Activated CD4-positive, CD25-positive, alpha-beta regulatory T cell treated with anti-CD3 and anti-CD28 coated beads, Interleukin-2, amount 50 U/mL, for 16 hours (primary cell): ENCODE results near the gene APLP2.
A peak's percentile ranks its signal among the peaks of the same experiment; 100 is the strongest.
"Not testable (repeated sequence)": the region's sequence is repeated elsewhere in the genome, so short reads cannot be mapped to it uniquely, and the experiment has no call there.

Experiments used
- DNase-seq: peaks from one replicate; pipeline ENCODE4 v3.0.0-alpha.2; 2020; ENCODE audit warnings: low read depth, low spot score

APLP2 gene

GRCh38 chr11:130069659-130070108, at the start of gene APLP2:
TSS of gene APLP2 (plus strand) at chr11:130069894. CDS start at chr11:130069978, 84 bp downstream.
- peak; percentile 96 for DNase-seq

GRCh38 chr11:130020323-130020722, 49.4 kb upstream of the APLP2 start:
- no peak for DNase-seq

DNA sequence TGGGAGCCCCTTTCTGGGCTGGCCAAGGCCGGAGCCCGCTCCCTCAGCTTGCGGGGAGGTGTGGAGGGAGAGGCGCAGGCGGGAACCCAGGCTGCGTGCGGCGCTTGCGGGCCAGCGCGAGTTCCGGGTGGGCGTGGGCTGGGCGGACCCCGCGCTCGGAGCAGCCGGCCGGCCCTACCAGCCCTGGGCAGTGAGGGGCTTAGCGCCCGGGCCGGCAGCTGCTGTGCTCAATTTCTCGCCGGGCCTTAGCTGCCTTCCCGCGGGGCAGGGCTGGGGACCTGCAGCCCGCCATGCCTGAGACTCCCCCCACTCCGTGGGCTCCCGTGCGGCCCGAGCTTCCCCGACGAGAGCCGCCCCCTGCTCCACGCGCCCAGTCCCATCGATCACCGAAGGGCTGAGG, 48.1 kb upstream of the APLP2 start:
- DNase-seq = not testable (repeated sequence)

DNA sequence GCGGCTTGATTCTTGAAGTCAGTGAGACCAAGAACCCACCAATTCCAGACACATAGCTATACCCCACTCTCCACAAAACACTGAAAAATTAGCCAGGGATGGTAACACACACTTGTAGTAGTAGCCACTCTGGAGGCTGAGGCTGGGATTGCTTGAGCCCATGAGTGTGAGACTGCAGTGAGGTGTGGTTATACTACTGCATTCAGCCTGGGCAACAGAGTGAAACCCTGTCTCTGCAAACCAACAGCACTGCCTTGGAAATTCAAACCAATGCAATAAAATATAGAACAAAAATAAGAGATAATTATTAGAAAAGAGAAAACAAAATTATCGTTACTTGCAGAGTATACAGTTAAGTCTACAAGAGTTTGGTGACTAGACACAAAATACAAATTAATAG, 46.9 kb upstream of the APLP2 start:
- no peak for DNase-seq

- no peak for DNase-seq
Observed at GRCh38 chr11:130023204-130023603, 46.5 kb upstream of the APLP2 start.

DNA sequence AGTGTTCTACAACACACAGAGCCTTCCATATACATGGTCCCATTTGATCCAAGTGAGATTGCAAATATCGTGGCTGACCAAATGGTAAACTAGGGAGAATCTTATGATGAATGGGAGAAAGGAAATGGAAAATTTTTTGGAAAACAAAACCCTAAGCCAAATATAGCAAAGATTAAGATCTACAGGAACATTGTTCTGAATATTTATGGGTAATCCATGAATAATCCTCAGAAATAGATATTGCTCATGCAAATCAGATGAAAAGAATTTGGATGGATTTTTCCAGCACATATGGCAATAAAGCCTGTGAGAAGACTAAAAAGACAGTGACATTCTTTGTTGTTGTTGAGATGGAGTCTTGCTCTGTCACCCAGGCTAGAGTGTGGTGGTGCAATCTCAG, 45.3 kb upstream of the APLP2 start:
- DNase-seq = no peak

DNA sequence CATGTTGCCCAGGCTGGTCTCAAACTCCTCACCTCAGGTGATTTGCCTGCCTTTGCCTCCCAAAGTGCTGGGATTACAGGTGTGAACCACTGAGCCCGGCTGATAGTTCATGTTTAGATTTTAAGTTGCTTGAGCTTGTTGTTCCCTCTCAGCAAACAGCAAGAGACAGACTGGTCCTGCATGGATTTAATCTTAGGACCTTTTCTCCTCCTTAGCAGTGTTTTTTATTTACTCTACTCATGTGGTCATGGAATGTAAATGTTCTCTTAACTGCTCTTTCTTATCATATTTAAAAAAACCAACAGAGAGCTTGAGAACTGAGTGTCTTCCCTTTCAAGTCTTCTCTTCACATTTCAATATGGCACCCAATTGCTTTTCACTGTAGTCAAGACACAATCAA, 44.3 kb upstream of the APLP2 start:
- no peak for DNase-seq

- DNase-seq = no peak
Observed at GRCh38 chr11:130029137-130029536, 40.6 kb upstream of the APLP2 start.

GRCh38 chr11:130031056-130031455, 38.6 kb upstream of the APLP2 start:
- DNase-seq = no peak

DNA sequence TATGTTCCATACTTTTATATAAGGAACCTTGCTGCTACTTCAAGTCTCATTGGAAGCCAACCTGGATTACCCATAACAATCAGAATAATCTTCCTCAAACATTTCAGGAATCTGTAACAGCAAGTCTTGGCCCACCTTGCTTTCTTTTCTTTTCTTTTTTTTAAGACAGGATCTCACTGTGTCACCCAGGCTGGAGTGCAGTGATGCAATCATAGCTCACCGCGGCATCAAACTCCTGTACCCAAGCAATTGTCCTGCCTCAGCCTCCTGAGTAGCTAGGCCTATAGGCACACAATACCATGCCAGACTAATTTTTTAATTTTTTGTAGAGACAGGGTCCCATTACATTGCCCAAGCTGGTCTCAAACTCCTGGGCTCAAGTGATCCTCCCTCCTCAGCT, 37.7 kb upstream of the APLP2 start:
- DNase-seq = no peak

GRCh38 chr11:130032931-130033330, 36.8 kb upstream of the APLP2 start:
- DNase-seq = no peak

GRCh38 chr11:130034236-130034635, 35.5 kb upstream of the APLP2 start:
- DNase-seq = no peak

- DNase-seq = no peak
Observed at GRCh38 chr11:130037058-130037457, 32.6 kb upstream of the APLP2 start.

DNA sequence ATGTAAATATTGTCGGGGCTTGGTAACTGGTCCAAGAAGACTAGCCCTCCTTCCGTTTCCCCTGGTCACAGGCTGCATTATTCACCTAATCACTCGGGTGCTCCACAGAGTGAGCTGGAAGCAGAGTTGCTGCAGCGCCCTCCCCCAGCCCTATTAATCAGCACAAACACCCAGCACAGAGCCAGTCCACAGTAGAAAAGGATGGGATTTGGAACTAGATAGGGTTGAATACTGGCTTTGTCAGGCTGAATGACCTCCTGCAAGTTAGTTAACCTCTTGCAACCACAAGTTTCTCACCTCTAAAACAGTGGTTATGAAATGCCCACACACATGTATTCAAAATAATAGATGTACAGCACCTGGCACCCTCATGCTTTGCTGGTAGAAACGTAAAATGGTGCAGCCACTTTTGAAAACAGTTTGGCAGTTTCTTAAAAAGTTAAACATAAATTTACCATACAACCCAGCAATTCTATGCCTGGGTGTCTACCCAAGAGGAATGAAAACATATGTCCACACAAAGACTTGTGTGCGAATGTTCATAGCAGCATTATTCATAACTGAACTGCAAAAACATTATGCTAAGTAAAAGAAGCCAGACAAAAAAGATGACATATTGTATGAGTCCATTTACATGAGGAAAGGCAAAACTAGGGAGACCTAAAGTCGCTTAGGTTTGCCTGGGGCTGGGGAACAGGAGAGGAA, 31.7 kb upstream of the APLP2 start:
- no peak for DNase-seq

- DNase-seq = no peak
Observed at GRCh38 chr11:130040281-130040940, 29.3 kb upstream of the APLP2 start.

GRCh38 chr11:130042093-130042591, 27.6 kb upstream of the APLP2 start:
- no peak for DNase-seq

DNA sequence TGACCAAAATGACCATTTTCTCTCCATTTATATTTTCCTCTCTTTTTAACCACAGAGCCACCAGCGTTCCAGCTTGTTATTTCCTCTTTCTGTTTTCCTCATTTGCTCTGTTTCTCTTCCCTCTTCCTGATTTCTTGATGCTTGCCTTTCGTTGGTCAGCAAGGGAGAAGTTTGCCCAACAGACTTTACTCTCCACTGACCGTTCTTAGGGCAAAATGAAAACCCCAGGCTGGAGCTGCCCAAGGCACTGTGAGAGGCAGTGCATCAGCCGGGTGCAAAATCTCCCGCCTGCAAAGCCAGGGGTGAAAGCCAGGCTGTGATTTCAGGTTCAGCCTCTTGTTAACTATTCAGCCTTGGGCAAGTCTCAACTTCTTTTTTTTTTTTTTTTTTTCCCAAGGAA, 26.1 kb upstream of the APLP2 start:
- DNase-seq = no peak

DNA sequence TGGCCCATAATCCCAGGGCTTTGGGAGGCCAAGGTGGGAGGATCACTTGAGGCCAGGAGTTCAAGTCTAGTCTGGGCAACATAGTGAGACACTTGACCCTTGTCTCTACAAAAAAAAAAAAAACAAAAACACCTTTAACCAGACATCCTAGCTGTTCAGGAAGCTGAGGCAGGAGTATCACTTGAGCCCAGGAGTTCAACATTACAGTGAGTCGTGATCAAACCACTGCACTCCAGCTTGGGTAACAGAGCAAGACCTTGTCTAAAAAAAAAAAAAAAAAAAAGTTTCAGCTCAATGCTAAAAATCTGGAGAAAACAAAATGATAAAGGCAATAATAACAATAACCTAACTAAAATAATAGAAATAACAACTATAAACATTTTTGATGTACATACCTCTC, 22.6 kb upstream of the APLP2 start:
- no peak for DNase-seq

DNA sequence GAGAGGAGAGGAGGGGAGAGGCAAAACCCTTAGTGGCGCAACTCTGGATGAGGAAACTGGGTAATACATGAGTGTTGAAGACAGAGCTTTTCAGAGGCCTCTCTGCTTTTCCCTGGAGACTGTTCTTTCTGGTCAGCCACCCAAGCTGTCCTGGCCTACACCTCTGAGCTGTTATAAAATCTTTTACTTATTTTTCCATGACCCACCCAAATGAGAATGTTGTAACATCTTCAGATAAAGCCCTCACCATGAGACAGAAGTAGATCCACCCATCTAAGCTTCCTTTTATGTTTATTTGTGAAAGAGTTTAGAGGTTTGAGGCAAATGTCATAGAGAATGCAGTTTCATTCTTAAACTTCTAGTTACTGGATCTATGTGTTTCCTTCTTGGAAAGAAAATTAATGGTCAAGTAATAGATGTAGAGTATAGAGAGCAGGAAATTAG, 20.3 kb upstream of the APLP2 start:
- DNase-seq = no peak

GRCh38 chr11:130050257-130050656, 19.4 kb upstream of the APLP2 start:
- DNase-seq = no peak

GRCh38 chr11:130051082-130051481, 18.6 kb upstream of the APLP2 start:
- DNase-seq = no peak

DNA sequence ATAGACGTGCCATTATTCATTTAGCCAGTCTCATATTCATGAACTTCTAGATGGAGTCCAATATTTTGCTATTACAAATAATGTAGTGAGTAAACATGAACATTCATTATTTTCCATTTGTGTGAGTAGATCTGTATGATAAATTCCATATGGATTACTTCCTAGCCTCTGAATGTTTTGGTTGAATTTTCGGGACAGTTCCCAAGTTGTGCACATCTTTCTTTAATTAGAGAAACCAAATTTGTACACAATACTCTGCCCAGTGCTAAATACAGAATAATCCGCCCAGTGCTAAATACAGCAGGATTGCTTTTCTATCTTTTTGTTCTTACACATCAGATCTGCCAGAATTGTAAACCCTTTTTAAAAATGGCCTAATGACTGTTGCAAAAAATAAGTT, 17.1 kb upstream of the APLP2 start:
- no peak for DNase-seq

GRCh38 chr11:130054966-130055365, 14.7 kb upstream of the APLP2 start:
- DNase-seq = no peak
